Peyer's patch (tissue), 4 donors: Measurements from ENCODE around the gene ZNF511. TPM values are rescaled to one million over a fixed set of nuclear protein-coding genes. Genes with fewer than 3 reads are reported as not detected.

Experiments used
- DNase-seq, 3 donors: peaks; one replicate each; pipeline ENCODE4 v3.0.0-alpha.2; 2017 to 2019
- H3K27ac ChIP-seq, 4 donors: fragments of 200-600 bp; sonication (generic); one replicate each; pipeline ENCODE4 v1.5.1; 2016 to 2019
- H3K27me3 ChIP-seq, 2 donors: fragments of 200-600 bp; sonication (generic); one replicate each; pipeline ENCODE4 v1.5.1; 2019
- H3K36me3 ChIP-seq, 3 donors: fragments of 200-600 bp; sonication (generic); one replicate each; pipeline ENCODE4 v1.5.1; 2016 to 2019
- H3K4me1 ChIP-seq, 4 donors: fragments of 200-600 bp; sonication (generic); one replicate each; pipeline ENCODE4 v1.5.1; 2016 to 2019
- H3K4me3 ChIP-seq, 4 donors: fragments of 200-600 bp; sonication (generic); 1 replicate in 3 of 4; 2 replicates in 1 of 4; pipeline ENCODE4 v1.5.1; 2016 to 2019; ENCODE audit warnings: mild to moderate bottlenecking in 1 of 4
- H3K9me3 ChIP-seq, 4 donors: fragments of 200-600 bp; sonication (generic); one replicate each; pipeline ENCODE4 v1.5.1; 2016 to 2019; ENCODE audit warnings: mild to moderate bottlenecking in 1 of 4
- POLR2A ChIP-seq, 2 donors: fragments of 450-650 bp; IDR thresholded peaks; one replicate each; pipeline ENCODE4 v1.5.1; 2017; ENCODE audit warnings: antibody characterized with exemption in 2 of 2, mild to moderate bottlenecking in 2 of 2, moderate library complexity in 2 of 2
- total RNA-seq, 4 donors: library from RNA; depleted of rRNA; stranded (reverse); fragments of >200 nt; gene quantifications; one replicate each; pipeline ENCODE4 v1.1.0, GENCODE V29; 2016
- TF ChIP-seq, protein P1 (sequence below), 6 experiments: fragments of 450-650 bp in 4 of 6; fragments of 200-600 bp in 2 of 6; sonication (generic) in 1 of 6; IDR thresholded peaks; one replicate each; pipeline ENCODE4 v1.5.1; 2017 to 2019; ENCODE audit warnings: antibody characterized with exemption in 6 of 6, mild to moderate bottlenecking in 3 of 6, moderate library complexity in 1 of 6

ZNF511 gene
- total RNA-seq, 4 donors from 2014 or later, result 25.7 to 42.9 (median 30.5) TPM

DNA sequence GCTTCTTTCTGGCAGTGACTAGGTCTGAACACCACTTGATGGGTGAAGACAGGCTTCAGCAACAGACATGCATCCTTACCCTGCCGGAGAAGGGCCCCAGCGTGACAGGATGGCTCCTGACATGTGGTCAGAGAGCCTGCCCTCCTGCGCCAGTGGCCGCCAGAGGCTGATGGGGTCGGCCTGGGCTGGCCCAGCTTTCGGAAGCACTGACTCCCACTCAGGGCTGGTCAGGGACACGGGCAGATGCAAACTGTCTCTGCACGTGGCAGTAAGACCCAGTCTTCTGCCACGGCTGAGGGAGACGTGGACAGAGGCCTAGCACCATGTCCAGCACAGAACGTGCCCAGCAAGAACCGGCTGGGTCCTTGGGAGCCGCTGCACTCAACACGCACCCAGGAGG is 10.2 kb upstream of the ZNF511 start:
- TF ChIP-seq, protein P1, sequence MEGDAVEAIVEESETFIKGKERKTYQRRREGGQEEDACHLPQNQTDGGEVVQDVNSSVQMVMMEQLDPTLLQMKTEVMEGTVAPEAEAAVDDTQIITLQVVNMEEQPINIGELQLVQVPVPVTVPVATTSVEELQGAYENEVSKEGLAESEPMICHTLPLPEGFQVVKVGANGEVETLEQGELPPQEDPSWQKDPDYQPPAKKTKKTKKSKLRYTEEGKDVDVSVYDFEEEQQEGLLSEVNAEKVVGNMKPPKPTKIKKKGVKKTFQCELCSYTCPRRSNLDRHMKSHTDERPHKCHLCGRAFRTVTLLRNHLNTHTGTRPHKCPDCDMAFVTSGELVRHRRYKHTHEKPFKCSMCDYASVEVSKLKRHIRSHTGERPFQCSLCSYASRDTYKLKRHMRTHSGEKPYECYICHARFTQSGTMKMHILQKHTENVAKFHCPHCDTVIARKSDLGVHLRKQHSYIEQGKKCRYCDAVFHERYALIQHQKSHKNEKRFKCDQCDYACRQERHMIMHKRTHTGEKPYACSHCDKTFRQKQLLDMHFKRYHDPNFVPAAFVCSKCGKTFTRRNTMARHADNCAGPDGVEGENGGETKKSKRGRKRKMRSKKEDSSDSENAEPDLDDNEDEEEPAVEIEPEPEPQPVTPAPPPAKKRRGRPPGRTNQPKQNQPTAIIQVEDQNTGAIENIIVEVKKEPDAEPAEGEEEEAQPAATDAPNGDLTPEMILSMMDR (IDR thresholded peaks at IDR 0.05), result no peak
- TF ChIP-seq POLR2A (IDR thresholded peaks at IDR 0.05), result no peak
- no peak for DNase-seq
- H3K36me3 ChIP-seq, result peaks cover 0 to 90% (median 0%) of the 10 kb centered on the region in 3 donors

DNA sequence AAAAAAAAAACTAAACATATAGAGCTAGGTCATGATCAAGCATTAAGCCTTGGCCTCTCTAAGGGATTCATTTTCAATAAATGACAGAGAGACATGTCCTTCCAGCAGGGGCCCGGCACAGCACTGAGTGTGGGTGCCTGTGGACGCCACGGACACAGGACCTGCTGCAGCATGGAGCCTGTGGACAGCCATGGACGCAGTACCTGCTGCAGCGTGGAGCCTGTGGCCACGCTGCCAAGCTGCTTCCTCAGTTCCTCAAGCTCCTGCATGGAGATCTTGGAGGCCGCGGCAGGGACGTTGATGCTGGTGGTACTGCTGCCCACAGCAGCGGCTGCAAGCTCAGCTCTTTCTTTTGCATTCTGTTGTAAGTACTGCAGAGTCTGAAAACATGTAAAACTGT is 9.5 kb upstream of the ZNF511 start:
- no peak overlapping the region for H3K27ac ChIP-seq
- no peaks in the 10 kb centered on the region for H3K27me3 ChIP-seq
- H3K36me3 ChIP-seq, result peaks cover 0 to 83% (median 0%) of the 10 kb centered on the region in 3 donors
- no peaks in the 10 kb centered on the region for H3K4me1 ChIP-seq
- TF ChIP-seq, protein P1 (IDR thresholded peaks at IDR 0.05), result no peak
- TF ChIP-seq POLR2A (IDR thresholded peaks at IDR 0.05), result no peak
- no peak for DNase-seq
- no peaks in the 10 kb centered on the region for H3K9me3 ChIP-seq
- H3K4me3 ChIP-seq, result no peak overlapping the region

More for the DNA sequence above, 10.2 kb upstream of the ZNF511 start:
- Histone ChIP-seq H3K4me1 (no peaks in the 10 kb centered on the region), H3K27ac (no peak overlapping the region), H3K9me3 (no peaks in the 10 kb centered on the region), H3K4me3 (no peak overlapping the region), H3K27me3 (no peaks in the 10 kb centered on the region)

DNA sequence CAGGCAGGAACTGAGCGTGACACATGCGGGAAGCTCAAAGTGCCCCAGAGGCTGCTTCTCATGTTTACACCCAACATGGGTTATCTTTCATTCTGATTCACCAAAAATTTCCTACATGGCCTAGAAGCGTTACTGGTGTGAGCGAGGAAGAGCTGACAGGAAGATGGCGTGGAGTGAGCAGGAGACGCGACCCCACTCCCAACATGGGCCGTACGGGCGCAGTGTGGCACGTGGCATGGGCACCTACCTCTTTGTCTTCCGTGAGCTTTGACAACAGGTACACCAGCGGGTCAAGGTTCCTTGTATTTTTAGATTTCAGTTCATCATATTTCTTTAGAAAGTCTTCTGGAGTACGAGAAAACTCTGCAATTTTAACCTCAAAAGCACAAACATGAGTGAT is 9.0 kb upstream of the ZNF511 start:
- Histone ChIP-seq H3K36me3 (peaks cover 0 to 78% (median 0%) of the 10 kb centered on the region in 3 donors), H3K27ac (no peak overlapping the region), H3K4me3 (no peak overlapping the region), H3K4me1 (no peaks in the 10 kb centered on the region), H3K9me3 (no peaks in the 10 kb centered on the region), H3K27me3 (no peaks in the 10 kb centered on the region)
- DNase-seq, result no peak
- no peak for TF ChIP-seq POLR2A (IDR thresholded peaks at IDR 0.05)
- TF ChIP-seq, protein P1 (IDR thresholded peaks at IDR 0.05), result no peak

DNA sequence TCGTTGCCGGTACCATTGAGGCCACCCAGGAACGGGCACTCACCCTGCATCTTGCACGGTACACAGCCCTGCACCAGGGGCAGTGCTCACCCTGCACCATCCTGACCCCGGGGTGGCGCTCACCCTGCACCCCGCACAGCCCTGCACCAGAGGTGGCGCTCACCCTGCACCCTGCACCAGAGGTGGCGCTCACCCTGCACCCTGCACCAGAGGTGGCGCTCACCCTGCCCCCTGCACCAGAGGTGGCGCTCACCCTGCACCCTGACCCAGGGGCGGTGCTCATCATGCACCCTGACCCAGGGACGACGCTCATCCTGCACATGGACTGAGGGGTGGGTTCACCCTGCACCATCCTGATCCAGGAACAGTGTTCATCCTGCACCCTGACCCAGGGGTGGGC is 6.5 kb upstream of the ZNF511 start:
- Histone ChIP-seq H3K9me3 (no peaks in the 10 kb centered on the region), H3K4me1 (peaks cover 0 to 20% (median 2%) of the 10 kb centered on the region in 4 donors), H3K4me3 (no peak overlapping the region), H3K36me3 (peaks cover 0 to 53% (median 0%) of the 10 kb centered on the region in 3 donors), H3K27me3 (no peaks in the 10 kb centered on the region), H3K27ac (no peak overlapping the region)
- no peak for DNase-seq
- TF ChIP-seq POLR2A (IDR thresholded peaks at IDR 0.05), result no peak
- TF ChIP-seq, protein P1 (IDR thresholded peaks at IDR 0.05), result no peak

DNA sequence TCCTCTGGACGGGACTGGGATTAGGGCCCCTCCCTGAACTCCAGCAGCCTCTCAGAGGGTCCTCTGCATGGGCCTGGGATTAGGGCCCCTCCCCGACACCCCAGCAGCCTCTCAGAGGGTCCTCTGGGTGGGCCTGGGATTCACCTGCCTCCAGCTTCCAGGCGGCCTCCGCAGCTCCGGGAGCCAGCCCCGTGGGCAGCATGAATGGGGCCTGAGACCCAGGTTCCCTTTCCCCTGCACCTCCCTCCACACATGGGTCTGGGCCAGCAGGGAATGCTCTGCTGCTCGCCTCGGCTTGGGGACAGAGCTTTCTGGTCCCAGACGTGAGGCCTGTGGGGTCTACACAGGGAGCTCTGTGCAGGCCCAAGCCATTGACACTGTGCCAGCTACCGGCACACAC is 5.5 kb upstream of the ZNF511 start:
- TF ChIP-seq, protein P1 (IDR thresholded peaks at IDR 0.05), result no peak
- no peak for TF ChIP-seq POLR2A (IDR thresholded peaks at IDR 0.05)
- no peak overlapping the region for H3K27ac ChIP-seq
- no peak overlapping the region for H3K4me3 ChIP-seq
- peaks cover 0 to 43% (median 0%) of the 10 kb centered on the region in 3 donors for H3K36me3 ChIP-seq
- no peaks in the 10 kb centered on the region for H3K9me3 ChIP-seq
- H3K27me3 ChIP-seq, result no peaks in the 10 kb centered on the region
- DNase-seq, result no peak
- H3K4me1 ChIP-seq, result peaks cover 0 to 25% (median 6%) of the 10 kb centered on the region in 4 donors

DNA sequence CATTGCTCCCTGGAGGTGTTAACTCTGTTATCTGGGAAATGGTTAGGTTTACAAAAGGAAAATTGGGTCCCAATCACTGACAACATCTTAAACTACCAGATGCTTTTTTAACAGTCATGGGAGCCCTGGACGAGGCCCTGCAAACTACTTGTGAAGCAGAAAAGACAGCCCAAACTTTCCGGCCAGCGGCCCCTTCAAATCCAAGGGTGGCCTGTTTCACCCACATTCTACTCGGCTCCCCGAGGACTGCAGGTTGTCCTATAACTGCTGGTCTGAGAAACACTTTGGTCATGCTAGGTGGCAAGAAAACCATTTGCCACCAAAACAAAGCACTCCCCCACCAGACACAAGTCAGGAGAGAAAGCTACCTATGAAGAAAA is 2.6 kb upstream of the ZNF511 start:
- H3K27ac ChIP-seq, result peak overlapping the region in 3 of 4 donors; percentile 30 to 61 (median 34)
- no peak overlapping the region for H3K4me3 ChIP-seq
- H3K9me3 ChIP-seq, result no peaks in the 10 kb centered on the region
- H3K36me3 ChIP-seq, result peaks cover 0 to 28% (median 0%) of the 10 kb centered on the region in 3 donors
- peaks cover 0 to 36% (median 6%) of the 10 kb centered on the region in 4 donors for H3K4me1 ChIP-seq
- no peak for DNase-seq
- no peaks in the 10 kb centered on the region for H3K27me3 ChIP-seq
- no peak for TF ChIP-seq POLR2A (IDR thresholded peaks at IDR 0.05)
- TF ChIP-seq, protein P1 (IDR thresholded peaks at IDR 0.05), result no peak
